Anterior cingulate cortex (tissue), 58 donors: ENCODE data around the gene TLE4.
"Not testable (repeated sequence)": the region's sequence is repeated elsewhere in the genome, so short reads cannot be mapped to it uniquely, and the experiment has no call there.

ENCODE experiments used
- DNase-seq, 58 donors: peaks; one replicate each; lab custom pipeline; 2025; lab: John Stamatoyannopoulos, UW

TLE4 gene

DNA sequence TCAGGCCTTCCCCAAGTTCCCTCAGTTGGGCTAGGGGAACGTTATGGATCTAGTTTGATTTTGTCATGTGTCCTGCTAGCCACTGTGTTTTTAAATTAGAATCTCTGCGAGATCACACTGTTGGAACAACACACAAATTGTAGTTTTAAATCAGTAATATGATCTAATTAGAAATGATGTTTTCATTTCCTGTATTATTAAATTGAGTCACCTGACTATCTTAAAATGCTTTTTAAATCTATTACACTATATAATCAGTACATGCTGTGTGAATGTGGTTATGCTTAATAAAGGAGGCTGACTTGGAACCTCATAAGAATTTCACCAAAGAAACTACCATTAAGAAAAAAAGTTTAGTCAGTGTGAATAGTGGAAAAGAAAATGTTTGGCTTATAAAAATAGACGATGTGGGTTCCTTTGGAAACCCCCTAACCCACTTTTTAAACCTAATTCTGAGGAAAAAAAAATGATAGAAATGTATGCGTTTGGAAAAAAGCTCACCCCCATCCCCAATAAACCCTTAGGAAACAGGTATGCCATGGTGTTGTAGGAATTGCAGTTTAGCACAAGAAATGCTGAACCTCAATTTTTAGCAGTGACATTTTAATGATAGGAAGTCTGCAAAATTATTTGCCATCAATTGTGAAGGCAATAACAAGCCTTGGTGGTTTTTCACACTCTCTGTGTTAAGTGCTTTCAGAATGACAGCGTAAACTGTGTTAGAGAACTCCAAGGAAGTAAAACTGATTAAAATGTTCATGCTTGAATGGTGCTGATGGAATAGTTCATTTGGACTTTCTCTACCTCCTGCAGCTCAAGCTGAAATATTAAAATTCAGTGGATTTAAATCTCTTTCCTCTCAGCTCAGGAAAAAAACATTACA is 59.0 kb downstream of the TLE4 start:
- DNase-seq: no peak

- no peak for DNase-seq
Observed at GRCh38 chr9:79632060-79632459, 60.3 kb downstream of the TLE4 start.

DNA sequence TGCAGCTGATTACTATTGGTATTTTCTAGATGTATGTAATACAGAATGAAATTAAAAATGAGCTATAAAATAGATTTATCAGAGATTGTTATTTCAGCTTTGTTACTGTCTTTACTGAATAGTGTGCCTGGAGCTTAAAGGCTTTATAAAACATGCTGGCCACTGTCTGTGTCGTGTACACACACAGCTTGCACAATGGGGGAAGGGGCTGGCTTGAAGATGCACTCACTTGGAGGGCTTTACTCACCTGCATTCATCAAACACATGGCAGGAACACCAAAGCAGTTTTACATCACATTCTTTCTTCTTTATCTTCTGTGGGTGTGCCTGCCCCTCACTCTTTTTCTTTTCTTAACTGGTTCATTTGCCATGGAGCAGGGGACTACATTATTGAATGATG is 60.9 kb downstream of the TLE4 start:
- DNase-seq: no peak

- DNase-seq: no peak
Observed at GRCh38 chr9:79633558-79633957, 61.8 kb downstream of the TLE4 start.

DNA sequence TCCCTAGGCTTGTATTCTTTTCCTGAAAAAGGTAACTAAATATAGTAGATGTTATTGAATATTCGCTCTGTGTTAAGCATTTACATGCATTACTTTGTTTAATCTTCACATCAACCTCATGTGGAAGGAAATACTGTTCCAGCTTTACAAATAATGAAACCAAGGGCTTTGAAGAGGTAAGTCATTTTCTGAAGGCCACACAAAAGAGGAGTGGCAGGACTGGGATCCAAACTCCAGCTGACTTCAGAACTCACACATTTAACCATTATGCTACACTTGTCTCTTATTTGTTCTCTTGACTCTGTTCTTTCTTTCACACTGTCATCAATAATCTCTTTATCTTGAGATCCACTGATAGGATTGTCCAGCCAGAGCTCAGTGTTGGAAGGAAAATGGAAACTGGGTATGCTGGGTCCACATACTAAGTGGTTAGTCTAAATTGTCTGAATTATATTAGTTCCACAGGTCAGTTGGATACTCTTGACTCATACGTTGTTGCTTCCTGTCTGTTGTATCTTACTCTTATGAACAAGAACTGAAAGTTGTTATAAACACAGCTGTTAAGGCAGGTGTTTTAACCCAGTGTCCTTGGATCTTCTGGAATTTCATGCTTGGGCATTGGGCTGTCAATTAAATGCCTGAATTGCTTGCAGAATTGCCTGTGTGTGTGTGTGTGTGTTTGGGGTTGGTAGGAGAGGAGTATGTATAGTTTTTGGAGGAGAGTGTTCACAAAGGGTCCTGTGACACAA is 65.6 kb downstream of the TLE4 start:
- no peak for DNase-seq

GRCh38 chr9:79638806-79639205 is 67.0 kb downstream of the TLE4 start:
- no peak for DNase-seq

- no peak for DNase-seq
Observed at GRCh38 chr9:79639354-79639753, 67.6 kb downstream of the TLE4 start.

- not testable (repeated sequence) for DNase-seq
Observed at GRCh38 chr9:79640067-79640466, 68.3 kb downstream of the TLE4 start.

DNA sequence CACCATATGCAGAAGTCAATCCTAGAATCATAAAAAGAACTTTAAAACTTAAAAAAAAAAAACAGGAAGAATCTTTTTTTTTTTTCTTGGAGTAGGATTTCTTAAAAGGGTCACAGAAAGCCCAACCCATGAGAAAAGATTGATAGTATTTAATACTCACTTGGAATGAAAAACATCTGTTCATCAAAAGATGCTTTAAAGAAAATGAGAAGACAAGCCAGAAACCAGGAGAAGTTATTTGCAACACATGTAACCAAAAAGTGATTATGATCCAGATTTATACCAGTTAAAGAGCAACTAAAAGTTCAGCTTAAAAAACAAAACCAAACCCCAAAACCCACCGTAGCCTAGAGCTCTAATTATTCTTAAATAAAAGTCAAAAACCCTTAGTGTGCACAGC is 69.3 kb downstream of the TLE4 start:
- no peak for DNase-seq

DNA sequence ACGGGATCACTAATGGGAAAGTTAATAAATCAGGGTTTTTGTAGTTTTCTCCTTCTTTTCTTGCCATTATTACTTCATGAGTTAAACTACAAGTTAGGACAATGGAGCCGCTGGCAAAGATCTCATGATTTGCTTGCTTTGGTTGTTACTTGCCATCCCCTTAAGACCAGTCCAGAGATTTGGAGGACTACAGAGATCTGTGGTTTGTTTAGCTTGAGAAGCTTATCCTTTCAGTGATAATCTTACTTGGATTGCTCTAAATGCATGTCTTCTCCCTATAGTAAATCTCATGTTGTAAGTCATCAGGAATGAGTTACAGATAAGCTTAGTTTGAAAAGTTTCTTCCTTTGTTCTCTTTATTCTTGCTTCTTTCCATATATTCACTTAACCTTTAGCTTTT is 70.9 kb downstream of the TLE4 start:
- no peak for DNase-seq

- DNase-seq: no peak
Observed at GRCh38 chr9:79644048-79644447, 72.3 kb downstream of the TLE4 start.

- no peak for DNase-seq
Observed at GRCh38 chr9:79644601-79645000, 72.8 kb downstream of the TLE4 start.

- DNase-seq: no peak
Observed at GRCh38 chr9:79645110-79645509, 73.3 kb downstream of the TLE4 start.

DNA sequence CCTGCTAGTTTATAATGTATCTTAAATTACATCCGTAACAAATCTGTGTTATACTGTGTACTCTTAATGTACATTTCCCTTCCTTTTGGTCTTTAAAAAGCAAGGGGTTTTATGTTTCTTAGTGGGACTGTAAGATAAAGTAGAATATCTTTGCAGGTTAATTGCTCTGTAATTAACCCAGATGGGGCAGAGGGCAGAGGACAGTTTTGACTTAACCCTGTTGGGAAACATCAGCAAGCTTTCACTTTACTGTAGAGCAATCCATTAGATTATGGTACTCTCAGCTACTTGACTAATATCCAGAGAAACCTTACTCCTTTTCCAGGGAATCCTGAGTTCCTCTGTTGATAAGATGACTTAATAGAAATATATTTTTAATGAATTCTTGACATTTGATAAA is 74.3 kb downstream of the TLE4 start:
- no peak for DNase-seq

DNA sequence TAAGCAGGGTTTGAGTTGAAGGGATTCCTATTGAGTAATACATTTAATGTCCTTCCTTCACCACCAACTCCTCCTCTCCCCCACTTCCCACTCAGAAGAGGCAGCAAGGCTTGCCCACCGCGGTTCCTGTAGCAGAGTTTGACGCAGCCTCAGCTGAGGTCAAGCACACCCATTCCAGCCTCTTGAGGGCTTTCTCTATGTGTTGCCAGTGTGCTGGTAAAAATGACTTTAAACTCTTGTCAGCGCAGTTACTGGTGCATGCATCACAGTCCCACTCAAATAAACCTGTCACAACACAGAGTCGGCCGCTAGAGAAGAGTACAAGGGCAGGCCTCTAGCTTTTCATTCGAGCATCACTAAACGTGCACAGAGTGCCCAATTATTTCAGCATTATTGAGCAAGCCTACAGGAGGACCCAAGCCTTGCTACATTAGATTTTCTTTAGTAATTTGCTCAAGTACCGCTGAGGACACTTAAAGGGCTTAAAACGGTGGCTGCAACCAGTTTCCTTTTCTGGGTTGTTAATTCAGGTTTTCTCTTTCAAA is 79.6 kb downstream of the TLE4 start:
- DNase-seq: peak in 1 of 58 donors; percentile 11

GRCh38 chr9:79652598-79652997 is 80.8 kb downstream of the TLE4 start:
- DNase-seq: no peak

DNA sequence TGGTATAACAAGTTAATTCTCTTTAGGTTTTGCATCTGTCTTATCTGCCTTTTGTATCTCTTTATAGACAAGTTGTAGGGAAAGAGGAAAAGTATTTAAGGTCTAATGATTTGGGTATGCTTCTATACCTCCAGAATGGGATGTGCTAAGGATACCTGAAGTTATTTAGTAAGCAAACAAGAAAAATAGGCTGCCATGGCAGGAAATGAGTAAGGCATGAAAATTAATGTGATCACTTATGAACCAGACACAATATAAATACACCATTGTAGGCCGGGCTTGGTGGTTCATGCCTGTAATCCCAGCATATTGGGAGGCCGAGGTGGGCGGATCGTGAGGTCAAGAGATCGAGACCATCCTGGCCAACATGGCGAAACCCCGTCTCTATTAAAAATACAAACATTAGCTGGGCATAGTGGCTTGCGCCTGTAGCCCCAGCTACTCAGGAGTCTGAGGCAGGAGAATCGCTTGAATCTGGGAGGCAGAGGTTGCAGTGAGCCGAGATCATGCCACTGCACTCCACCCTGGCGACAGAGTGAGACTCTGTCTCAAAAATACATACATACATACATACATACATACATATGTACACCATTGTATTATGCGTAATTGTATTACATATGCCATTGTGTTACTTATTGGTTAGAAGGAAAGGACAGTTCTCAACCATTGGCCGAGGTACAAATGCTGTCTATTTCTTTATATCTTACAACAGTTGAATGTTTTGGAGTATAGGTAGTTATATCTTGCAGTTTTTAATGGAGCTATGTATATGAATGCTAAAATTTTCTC is 83.0 kb downstream of the TLE4 start:
- DNase-seq: not testable (repeated sequence)

GRCh38 chr9:79655551-79655950 is 83.8 kb downstream of the TLE4 start:
- DNase-seq: no peak

DNA sequence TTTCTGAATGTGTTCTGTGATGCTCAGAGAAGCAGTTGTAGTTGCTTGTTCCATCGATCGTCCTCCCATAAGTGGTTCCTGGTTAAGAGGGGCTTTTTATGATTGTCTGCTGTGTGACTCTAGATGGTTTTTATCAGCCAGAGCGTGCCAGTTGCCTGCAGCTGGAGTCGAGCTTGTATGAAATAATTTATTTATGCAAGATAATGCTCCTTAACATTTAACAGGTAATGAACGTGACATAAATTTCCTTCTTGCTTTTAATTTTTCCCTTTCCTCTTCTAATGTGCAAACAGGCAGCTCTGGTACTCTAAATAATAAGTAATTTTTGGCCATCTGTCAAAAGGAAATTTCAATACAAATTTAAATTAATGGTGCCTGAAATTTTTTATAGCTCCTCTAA is 84.4 kb downstream of the TLE4 start:
- DNase-seq: no peak

GRCh38 chr9:79657891-79658290 is 86.1 kb downstream of the TLE4 start:
- DNase-seq: peak in 1 of 58 donors; percentile 3

DNA sequence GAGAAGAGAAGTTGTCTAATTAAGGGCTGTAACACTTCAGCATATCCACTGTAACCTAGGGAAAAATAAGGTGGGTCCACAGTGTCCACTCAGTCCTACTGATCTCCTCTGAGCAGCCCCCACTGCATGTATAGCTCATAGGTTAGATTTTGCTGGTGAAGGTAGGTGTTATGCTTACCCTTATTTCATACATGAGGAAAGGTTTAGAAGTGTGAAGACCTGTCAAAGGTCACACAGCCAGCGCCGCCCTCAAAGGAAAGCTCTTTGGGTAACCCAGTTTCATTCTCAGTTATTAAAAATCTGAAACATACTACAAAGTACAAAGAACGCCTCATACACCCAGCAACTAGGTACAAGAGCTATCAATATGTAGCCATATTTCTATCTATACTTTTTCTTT is 87.2 kb downstream of the TLE4 start:
- DNase-seq: no peak
